PFSK-1 (cell line): ENCODE measurements around the gene MAD1L1.

Experiments
- FOXP2 ChIP-seq: optimal IDR thresholded peaks from 2 replicates; pipeline ENCODE3; 2011; ENCODE audit warnings: borderline replicate concordance, control low read depth, inconsistent platforms; ENCODE audit not compliant: insufficient read depth; ENCODE audit errors: extremely low read length, extremely low read depth
- POLR2AphosphoS5 ChIP-seq: IDR thresholded peaks from 2 replicates; pipeline ENCODE4 v1.6.1; 2012; ENCODE audit warnings: low read depth, mild to moderate bottlenecking, control low read depth, low read length, moderate library complexity
- REST ChIP-seq, 2 experiments: IDR thresholded peaks; 2 replicates each; pipeline versions ENCODE4 v1.6.1 to v1.8.0; 2011 to 2012; ENCODE audit warnings: low read depth in 2 of 2, low read length in 2 of 2, control low read depth in 1 of 2, inconsistent platforms in 1 of 2, mild to moderate bottlenecking in 1 of 2, moderate library complexity in 1 of 2; ENCODE audit not compliant: insufficient read depth in 1 of 2
- SIN3A ChIP-seq: IDR thresholded peaks from 2 replicates; pipeline ENCODE4 v1.6.1; 2012; ENCODE audit warnings: mild to moderate bottlenecking, low read length, moderate library complexity, borderline replicate concordance; ENCODE audit not compliant: insufficient read depth
- TAF1 ChIP-seq: IDR thresholded peaks from 2 replicates; pipeline ENCODE4 v1.6.1; 2012; ENCODE audit warnings: low read length, control low read depth, borderline replicate concordance; ENCODE audit not compliant: insufficient read depth

The MAD1L1 gene

GRCh38 chr7:1869452-1870130 lies 363.2 kb downstream of the MAD1L1 start:
- no peak for TF ChIP-seq TAF1
- TF ChIP-seq POLR2AphosphoS5: no peak
- TF ChIP-seq FOXP2: no peak
- TF ChIP-seq REST (IDR thresholded peaks at IDR 0.05; ENCODE audit: insufficient read depth in 1 of 2, low read depth in 2 of 2, low read length in 2 of 2): no peak
- no peak for TF ChIP-seq SIN3A

- TF ChIP-seq REST (IDR thresholded peaks at IDR 0.05; ENCODE audit: insufficient read depth in 1 of 2, low read depth in 2 of 2, low read length in 2 of 2) (no peak), FOXP2 (no peak), SIN3A (no peak), POLR2AphosphoS5 (no peak), TAF1 (no peak)
Measured at GRCh38 chr7:1868516-1869165, 364.1 kb downstream of the MAD1L1 start.

- no peak for TF ChIP-seq POLR2AphosphoS5
- TF ChIP-seq FOXP2: no peak
- TF ChIP-seq SIN3A: no peak
- no peak for TF ChIP-seq TAF1
- TF ChIP-seq REST (IDR thresholded peaks at IDR 0.05; ENCODE audit: insufficient read depth in 1 of 2, low read depth in 2 of 2, low read length in 2 of 2): no peak
Measured at GRCh38 chr7:1867370-1868260, 365.1 kb downstream of the MAD1L1 start.

GRCh38 chr7:1866601-1867000 lies 366.1 kb downstream of the MAD1L1 start:
- TF ChIP-seq FOXP2 (no peak), TAF1 (no peak), REST (IDR thresholded peaks at IDR 0.05; ENCODE audit: insufficient read depth in 1 of 2, low read depth in 2 of 2, low read length in 2 of 2) (no peak), SIN3A (no peak), POLR2AphosphoS5 (no peak)
